Endothelial cell (in vitro differentiated cells): Measurements from ENCODE around the gene CYFIP1. TPM values are rescaled to one million over a fixed set of nuclear protein-coding genes. Genes with fewer than 3 reads are reported as not detected.
A peak's percentile ranks its signal among the peaks of the same experiment; 100 is the strongest.

Experiments used
- DNase-seq: peaks from one replicate; pipeline ENCODE4 v3.0.0; 2021; ENCODE audit warnings: low spot score
- H3K27ac Mint-ChIP-seq: one replicate; pipeline ENCODE4 v1.8.0; 2021; ENCODE audit warnings: mixed read lengths, inconsistent platforms; ENCODE audit not compliant: unreplicated experiment
- H3K27me3 Mint-ChIP-seq: one replicate; pipeline ENCODE4 v1.8.0; 2021; ENCODE audit warnings: mild to moderate bottlenecking, moderate library complexity, mixed read lengths, inconsistent platforms; ENCODE audit not compliant: unreplicated experiment
- H3K36me3 Mint-ChIP-seq: one replicate; pipeline ENCODE4 v1.8.0; 2021; ENCODE audit warnings: mild to moderate bottlenecking, low read depth, mixed read lengths, inconsistent platforms; ENCODE audit not compliant: unreplicated experiment
- H3K4me1 Mint-ChIP-seq: one replicate; pipeline ENCODE4 v1.8.0; 2021; ENCODE audit warnings: mild to moderate bottlenecking, mixed read lengths, inconsistent platforms; ENCODE audit not compliant: unreplicated experiment
- H3K4me3 Mint-ChIP-seq: one replicate; pipeline ENCODE4 v1.8.0; 2021; ENCODE audit warnings: mild to moderate bottlenecking, mixed read lengths, inconsistent platforms; ENCODE audit not compliant: unreplicated experiment
- H3K9me3 Mint-ChIP-seq: one replicate; pipeline ENCODE4 v1.8.0; 2021; ENCODE audit warnings: mixed read lengths, inconsistent platforms; ENCODE audit not compliant: unreplicated experiment
- total RNA-seq: library from RNA; stranded (reverse); fragmentation: NEBNext Ultra II Directional; extraction: Animal tissue kit (Norgen Biotek cat#: 25700); gene quantifications from one replicate; pipeline ENCODE4 v1.2.1, GENCODE V29; 2021; ENCODE audit not compliant: unreplicated experiment
- TF ChIP-seq, protein P1 (sequence below): fragments of 200-600 bp; sonication (generic); IDR thresholded peaks from one replicate; pipeline ENCODE4 v1.5.0; 2021; ENCODE audit warnings: antibody characterized with exemption; ENCODE audit not compliant: unreplicated experiment

The CYFIP1 gene
- total RNA-seq, 1 donor from 2014 or later = 154 TPM

DNA sequence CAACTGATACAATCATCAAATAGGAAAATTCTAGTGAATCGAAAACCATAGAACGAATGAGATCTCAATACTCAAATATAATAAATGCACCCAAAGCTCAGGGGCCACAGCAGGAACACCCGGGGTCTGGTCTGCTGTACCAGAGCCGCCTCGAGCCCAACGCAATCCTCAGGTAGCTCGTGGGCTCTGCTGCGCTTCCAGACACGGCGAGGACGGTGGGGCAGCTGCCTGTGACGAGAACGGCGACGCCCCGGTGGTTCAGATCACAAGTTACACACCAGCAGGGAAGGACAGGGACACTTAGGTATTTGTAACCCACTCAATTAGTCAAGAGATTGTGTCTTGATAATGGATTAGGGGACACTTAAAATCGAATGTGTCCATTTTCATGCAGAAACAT lies 87.1 kb downstream of the CYFIP1 start:
- peaks cover 11% of the 10 kb centered on the region for H3K27me3 Mint-ChIP-seq
- no peaks in the 10 kb centered on the region for H3K9me3 Mint-ChIP-seq
- no peak overlapping the region for H3K4me3 Mint-ChIP-seq
- peaks cover 42% of the 10 kb centered on the region for H3K36me3 Mint-ChIP-seq
- H3K4me1 Mint-ChIP-seq = no peaks in the 10 kb centered on the region
- no peak overlapping the region for H3K27ac Mint-ChIP-seq
- no peak for DNase-seq
- TF ChIP-seq, protein P1, sequence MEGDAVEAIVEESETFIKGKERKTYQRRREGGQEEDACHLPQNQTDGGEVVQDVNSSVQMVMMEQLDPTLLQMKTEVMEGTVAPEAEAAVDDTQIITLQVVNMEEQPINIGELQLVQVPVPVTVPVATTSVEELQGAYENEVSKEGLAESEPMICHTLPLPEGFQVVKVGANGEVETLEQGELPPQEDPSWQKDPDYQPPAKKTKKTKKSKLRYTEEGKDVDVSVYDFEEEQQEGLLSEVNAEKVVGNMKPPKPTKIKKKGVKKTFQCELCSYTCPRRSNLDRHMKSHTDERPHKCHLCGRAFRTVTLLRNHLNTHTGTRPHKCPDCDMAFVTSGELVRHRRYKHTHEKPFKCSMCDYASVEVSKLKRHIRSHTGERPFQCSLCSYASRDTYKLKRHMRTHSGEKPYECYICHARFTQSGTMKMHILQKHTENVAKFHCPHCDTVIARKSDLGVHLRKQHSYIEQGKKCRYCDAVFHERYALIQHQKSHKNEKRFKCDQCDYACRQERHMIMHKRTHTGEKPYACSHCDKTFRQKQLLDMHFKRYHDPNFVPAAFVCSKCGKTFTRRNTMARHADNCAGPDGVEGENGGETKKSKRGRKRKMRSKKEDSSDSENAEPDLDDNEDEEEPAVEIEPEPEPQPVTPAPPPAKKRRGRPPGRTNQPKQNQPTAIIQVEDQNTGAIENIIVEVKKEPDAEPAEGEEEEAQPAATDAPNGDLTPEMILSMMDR = no peak

DNA sequence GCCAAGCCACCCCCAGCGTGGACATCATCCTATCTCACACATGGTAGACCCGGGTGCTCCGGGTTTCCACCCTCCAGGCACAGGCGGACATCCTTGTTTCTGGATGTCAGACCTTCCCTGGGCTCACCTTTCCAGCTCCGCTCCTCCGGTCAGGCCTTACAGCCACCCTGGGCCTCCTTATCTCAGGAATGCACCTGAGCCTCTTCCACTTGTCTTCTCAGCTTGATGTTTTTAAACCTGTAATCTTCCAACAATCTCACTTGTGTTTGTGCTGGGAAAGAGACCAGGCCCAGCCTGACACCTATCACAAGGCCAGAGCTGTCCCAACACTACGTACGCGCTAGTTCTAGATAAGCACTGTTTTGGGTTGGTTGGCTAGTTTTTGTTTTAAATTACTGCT lies 87.8 kb downstream of the CYFIP1 start:
- no peak for DNase-seq
- H3K36me3 Mint-ChIP-seq = peaks cover 44% of the 10 kb centered on the region
- H3K27me3 Mint-ChIP-seq = peaks cover 9% of the 10 kb centered on the region
- no peaks in the 10 kb centered on the region for H3K9me3 Mint-ChIP-seq
- no peaks in the 10 kb centered on the region for H3K4me1 Mint-ChIP-seq
- H3K27ac Mint-ChIP-seq = no peak overlapping the region
- peak overlapping the region; percentile 43 for H3K4me3 Mint-ChIP-seq
- TF ChIP-seq, protein P1 = no peak

DNA sequence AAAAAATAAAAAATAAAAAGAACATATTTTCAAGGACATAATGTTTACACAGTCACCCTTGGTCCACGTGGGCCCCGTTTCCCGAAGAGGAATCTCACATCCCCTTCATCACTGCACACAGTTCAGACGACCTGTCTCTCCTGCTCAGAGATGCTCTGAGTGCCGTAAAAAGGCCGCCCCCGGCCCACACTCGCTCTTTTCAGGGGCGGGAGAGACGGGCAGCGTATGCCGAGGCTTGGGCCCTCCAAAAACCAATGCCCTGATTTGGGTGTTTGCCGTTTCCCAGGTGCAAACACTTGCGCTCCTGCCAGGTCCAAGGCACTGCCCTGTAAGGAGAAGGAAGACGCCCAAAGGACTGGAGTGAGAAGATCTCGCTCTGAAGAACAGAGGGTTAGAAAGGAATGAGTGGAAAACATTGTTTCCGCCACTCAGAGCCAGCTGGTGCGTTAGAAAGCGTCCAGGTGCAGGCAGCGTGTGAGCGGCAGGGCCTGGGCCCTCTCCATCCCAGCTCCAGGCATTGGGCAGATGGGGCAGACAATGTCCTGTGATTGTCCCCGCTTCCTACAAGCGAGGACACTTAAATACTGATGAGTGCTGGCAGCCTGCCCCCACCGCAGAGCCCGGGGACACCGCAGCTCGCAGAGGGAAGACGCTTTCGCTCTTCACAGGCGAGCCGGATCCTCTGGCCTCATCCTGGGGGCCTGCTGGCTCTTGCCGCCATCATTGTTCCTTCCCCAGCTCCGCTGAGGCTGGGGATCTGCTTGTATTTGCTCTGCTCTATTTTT lies 88.5 kb downstream of the CYFIP1 start:
- Mint-ChIP-seq H3K4me3 (peak overlapping the region; percentile 43), H3K27me3 (peaks cover 9% of the 10 kb centered on the region), H3K36me3 (peaks cover 45% of the 10 kb centered on the region), H3K9me3 (no peaks in the 10 kb centered on the region), H3K4me1 (no peaks in the 10 kb centered on the region), H3K27ac (no peak overlapping the region)
- DNase-seq = no peak
- TF ChIP-seq, protein P1 = no peak

DNA sequence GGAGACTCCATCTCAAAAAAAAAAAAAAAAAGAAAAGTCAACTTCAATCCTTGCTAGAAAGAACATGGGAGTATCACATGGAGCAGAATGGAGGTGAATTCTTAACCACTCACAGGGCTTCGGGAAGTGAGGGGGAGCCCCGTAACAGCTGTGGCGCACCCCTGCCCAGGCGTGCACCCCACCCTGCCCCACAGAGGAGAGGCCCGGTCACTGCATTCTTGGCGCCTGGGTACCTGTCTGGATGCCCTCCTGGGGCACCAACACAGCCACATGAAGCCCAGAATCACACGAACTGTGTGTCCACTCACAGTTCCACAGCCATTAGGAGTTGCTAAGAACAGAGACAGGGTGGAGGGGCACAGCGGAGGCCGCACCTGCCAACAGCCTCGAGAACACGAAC lies 89.9 kb downstream of the CYFIP1 start:
- no peak overlapping the region for H3K4me3 Mint-ChIP-seq
- H3K27me3 Mint-ChIP-seq = peaks cover 5% of the 10 kb centered on the region
- no peaks in the 10 kb centered on the region for H3K9me3 Mint-ChIP-seq
- peaks cover 39% of the 10 kb centered on the region for H3K36me3 Mint-ChIP-seq
- TF ChIP-seq, protein P1 = no peak
- no peak for DNase-seq
- peaks cover under 1% of the 10 kb centered on the region for H3K4me1 Mint-ChIP-seq
- no peak overlapping the region for H3K27ac Mint-ChIP-seq

DNA sequence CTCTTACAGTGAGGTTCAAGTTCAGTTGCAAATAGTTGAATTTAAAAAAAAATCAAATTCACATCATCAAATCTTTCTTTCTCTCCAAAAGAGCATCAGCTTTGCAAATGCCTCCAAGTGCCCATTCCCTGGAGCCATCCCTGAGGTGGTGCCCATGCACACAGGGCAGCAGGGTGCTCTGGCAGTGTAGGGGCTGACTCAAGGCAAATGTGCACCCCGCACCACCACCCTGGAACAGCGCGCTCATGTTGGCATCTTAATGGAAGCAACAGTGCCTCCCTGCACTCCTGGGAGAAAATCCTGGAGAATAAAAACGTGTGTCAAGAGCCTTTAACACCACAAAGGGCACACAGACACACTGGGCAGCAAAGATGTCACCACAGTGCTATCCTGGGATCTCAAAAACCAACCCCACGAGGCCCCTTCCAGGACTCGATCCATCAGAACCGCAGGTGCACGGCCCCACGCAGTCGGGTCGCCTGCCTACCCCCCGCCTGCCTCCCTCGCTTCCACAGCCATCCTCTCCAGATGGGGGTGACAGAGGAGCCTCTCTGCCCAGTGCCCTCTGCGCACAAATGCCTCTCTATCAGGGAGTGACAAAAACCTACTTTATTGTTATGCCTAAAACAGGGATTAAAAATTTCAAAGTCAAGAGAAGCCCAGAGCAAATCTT lies 90.9 kb downstream of the CYFIP1 start:
- peaks cover 3% of the 10 kb centered on the region for H3K4me1 Mint-ChIP-seq
- H3K4me3 Mint-ChIP-seq = no peak overlapping the region
- peaks cover 42% of the 10 kb centered on the region for H3K36me3 Mint-ChIP-seq
- H3K27ac Mint-ChIP-seq = no peak overlapping the region
- no peak for DNase-seq
- H3K27me3 Mint-ChIP-seq = peaks cover 5% of the 10 kb centered on the region
- TF ChIP-seq, protein P1 = no peak
- H3K9me3 Mint-ChIP-seq = no peaks in the 10 kb centered on the region
